HL-60 (cell line): ENCODE data around the gene ODF2.
"Not testable (repeated sequence)": the region's sequence is repeated elsewhere in the genome, so short reads cannot be mapped to it uniquely, and the experiment has no call there.

ENCODE experiments used
- DNase-seq, 2 experiments: peaks; one replicate each; pipeline ENCODE4 v3.0.0-alpha.2; 2010 to 2020; ENCODE audit warnings: low read depth in 1 of 2, low spot score in 1 of 2
- H3K27ac ChIP-seq: fragments of 250-450 bp; sonication (Bioruptor Pico); replicated peaks from 2 replicates; pipeline ENCODE4 v1.5.1; 2020; ENCODE audit warnings: mild to moderate bottlenecking, moderate library complexity
- H3K27me3 ChIP-seq: fragments of 250-450 bp; sonication (Bioruptor Pico); 2 replicates; pipeline ENCODE4 v1.5.1; 2021; ENCODE audit warnings: mild to moderate bottlenecking, moderate library complexity; ENCODE audit not compliant: insufficient read depth, poor library complexity, severe bottlenecking
- H3K4me3 ChIP-seq: replicated peaks from 2 replicates; pipeline ENCODE4 v1.5.1; 2011; ENCODE audit warnings: mild to moderate bottlenecking, control low read depth, low read length; ENCODE audit not compliant: insufficient read depth
- GABPA ChIP-seq: IDR thresholded peaks from 2 replicates; pipeline ENCODE4 v1.6.1; 2012; ENCODE audit warnings: low read depth
- POLR2AphosphoS5 ChIP-seq: IDR thresholded peaks from 2 replicates; pipeline ENCODE4 v1.6.1; 2012; ENCODE audit warnings: low read depth
- SPI1 ChIP-seq: IDR thresholded peaks from 2 replicates; pipeline ENCODE4 v1.6.1; 2012; ENCODE audit warnings: low read depth, mild to moderate bottlenecking, borderline replicate concordance
- TF ChIP-seq, protein P1 (sequence below): IDR thresholded peaks from one replicate; pipeline ENCODE4 v1.5.1; 2011; ENCODE audit warnings: low read length, control low read depth, inconsistent platforms; ENCODE audit not compliant: insufficient read depth
- TF ChIP-seq, protein P2 (sequence below): IDR thresholded peaks from 2 replicates; pipeline ENCODE4 v1.6.1; 2012; ENCODE audit warnings: low read depth; ENCODE audit not compliant: insufficient replicate concordance

ODF2 gene

DNA sequence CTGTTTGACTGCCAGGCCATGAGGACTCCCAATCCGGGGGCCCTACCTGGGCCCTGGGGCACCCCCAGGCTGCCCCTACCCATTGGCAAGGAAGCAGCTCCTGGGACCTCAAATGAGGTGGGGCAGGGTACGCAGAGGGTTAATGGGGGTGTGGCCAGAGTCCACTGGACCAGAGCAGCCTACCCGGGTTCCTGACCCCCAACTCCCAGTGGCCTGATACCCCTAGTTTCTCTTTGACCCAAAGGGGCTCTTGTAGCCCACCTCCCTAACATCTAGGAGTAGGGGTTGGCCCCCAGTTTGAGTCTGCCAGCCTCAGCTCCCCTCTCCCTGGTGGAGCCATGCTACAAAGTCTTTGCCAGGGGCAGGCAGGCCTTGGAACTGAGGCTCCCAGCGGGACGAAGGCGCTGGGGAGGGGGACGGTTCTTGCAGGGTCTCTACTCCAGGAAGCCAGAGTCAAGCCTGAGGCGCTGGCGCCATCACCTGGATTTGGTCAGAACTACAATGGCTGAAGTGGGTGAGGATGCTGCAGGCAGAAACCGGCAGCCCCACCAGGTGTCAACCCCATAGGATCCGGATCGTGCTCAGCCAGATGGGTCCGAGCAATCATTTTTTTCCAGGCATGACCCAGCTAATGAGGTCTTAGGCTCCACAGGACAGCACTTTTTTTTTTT, 43.6 kb upstream of the ODF2 start:
- peak in 1 of 2 experiments; percentile 47 for DNase-seq
- Histone ChIP-seq H3K27me3 (peaks cover 4% of the 10 kb centered on the region), H3K27ac (no peak overlapping the region), H3K4me3 (no peak overlapping the region)
- TF ChIP-seq, protein P1, sequence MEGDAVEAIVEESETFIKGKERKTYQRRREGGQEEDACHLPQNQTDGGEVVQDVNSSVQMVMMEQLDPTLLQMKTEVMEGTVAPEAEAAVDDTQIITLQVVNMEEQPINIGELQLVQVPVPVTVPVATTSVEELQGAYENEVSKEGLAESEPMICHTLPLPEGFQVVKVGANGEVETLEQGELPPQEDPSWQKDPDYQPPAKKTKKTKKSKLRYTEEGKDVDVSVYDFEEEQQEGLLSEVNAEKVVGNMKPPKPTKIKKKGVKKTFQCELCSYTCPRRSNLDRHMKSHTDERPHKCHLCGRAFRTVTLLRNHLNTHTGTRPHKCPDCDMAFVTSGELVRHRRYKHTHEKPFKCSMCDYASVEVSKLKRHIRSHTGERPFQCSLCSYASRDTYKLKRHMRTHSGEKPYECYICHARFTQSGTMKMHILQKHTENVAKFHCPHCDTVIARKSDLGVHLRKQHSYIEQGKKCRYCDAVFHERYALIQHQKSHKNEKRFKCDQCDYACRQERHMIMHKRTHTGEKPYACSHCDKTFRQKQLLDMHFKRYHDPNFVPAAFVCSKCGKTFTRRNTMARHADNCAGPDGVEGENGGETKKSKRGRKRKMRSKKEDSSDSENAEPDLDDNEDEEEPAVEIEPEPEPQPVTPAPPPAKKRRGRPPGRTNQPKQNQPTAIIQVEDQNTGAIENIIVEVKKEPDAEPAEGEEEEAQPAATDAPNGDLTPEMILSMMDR, result peak; percentile 49
- TF ChIP-seq POLR2AphosphoS5 (no peak), SPI1 (no peak), GABPA (no peak)

DNA sequence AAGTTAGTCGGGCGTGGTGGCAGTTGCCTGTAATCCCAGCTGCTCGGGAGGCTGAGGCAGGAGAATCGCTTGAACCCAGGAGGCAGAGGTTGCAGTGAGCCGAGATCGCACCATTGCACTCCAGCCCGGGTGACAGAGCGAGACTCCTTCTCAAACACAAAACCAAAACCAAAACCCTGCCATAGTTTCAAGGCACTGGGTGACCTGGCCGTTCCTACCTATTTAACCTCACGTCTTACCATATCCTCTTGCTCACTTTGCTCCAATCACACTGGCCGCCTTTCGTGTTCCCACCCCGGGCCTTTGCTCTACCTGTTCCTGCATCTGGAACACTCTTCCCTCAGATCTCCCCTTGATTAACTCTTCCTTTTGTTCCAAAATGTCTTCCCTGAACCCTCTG, 42.1 kb upstream of the ODF2 start:
- not testable (repeated sequence) for H3K4me3 ChIP-seq, H3K27me3 ChIP-seq, H3K27ac ChIP-seq, DNase-seq

DNA sequence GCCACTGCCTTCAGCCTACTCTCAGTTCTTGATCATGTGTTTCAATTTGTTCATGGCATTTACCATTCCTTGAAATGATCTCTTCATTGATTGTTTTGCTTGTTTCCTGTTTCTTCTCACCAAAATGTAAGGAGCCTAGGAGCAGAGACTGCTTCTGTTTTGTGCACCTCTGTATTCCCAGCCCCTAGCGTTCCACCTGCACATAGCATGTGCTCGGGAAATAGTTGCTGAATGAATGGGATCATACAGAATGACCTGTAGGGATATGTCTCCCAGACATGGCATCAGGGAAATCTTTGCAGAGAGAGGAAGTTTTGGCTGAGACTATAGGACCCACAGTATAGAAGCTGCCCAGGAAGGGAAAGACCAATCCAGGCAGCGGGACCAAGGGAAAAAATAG, 41.3 kb upstream of the ODF2 start:
- no peak for DNase-seq
- Histone ChIP-seq H3K27ac (no peak overlapping the region), H3K27me3 (peaks cover 11% of the 10 kb centered on the region), H3K4me3 (no peak overlapping the region)
- TF ChIP-seq, protein P1, result peak; percentile 7
- TF ChIP-seq GABPA, result no peak

DNA sequence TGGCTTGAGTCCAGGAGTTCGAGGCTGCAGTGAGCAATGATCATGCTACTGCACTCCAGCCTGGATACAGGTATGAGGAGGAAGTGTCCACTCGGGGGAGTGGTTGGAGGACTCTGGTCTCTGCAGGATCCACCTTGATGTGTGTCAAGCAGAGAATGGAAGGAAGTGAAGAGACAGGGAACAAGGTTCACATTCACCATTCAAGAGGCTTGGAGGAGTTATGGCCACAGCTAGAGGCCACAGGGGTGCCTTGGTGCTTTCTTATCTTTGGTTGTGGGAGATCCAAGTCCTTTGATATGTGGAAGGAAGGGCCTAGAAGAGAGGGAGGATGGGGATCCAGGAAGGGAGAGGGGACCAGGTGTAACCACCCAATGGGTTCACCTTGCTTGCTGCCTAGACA, 40.5 kb upstream of the ODF2 start:
- Histone ChIP-seq H3K27ac (no peak overlapping the region), H3K4me3 (no peak overlapping the region), H3K27me3 (peaks cover 18% of the 10 kb centered on the region)
- TF ChIP-seq, protein P1, result no peak
- TF ChIP-seq, protein P2, sequence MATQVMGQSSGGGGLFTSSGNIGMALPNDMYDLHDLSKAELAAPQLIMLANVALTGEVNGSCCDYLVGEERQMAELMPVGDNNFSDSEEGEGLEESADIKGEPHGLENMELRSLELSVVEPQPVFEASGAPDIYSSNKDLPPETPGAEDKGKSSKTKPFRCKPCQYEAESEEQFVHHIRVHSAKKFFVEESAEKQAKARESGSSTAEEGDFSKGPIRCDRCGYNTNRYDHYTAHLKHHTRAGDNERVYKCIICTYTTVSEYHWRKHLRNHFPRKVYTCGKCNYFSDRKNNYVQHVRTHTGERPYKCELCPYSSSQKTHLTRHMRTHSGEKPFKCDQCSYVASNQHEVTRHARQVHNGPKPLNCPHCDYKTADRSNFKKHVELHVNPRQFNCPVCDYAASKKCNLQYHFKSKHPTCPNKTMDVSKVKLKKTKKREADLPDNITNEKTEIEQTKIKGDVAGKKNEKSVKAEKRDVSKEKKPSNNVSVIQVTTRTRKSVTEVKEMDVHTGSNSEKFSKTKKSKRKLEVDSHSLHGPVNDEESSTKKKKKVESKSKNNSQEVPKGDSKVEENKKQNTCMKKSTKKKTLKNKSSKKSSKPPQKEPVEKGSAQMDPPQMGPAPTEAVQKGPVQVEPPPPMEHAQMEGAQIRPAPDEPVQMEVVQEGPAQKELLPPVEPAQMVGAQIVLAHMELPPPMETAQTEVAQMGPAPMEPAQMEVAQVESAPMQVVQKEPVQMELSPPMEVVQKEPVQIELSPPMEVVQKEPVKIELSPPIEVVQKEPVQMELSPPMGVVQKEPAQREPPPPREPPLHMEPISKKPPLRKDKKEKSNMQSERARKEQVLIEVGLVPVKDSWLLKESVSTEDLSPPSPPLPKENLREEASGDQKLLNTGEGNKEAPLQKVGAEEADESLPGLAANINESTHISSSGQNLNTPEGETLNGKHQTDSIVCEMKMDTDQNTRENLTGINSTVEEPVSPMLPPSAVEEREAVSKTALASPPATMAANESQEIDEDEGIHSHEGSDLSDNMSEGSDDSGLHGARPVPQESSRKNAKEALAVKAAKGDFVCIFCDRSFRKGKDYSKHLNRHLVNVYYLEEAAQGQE, result no peak
- TF ChIP-seq SPI1 (no peak), POLR2AphosphoS5 (no peak), GABPA (no peak)
- DNase-seq, result no peak

DNA sequence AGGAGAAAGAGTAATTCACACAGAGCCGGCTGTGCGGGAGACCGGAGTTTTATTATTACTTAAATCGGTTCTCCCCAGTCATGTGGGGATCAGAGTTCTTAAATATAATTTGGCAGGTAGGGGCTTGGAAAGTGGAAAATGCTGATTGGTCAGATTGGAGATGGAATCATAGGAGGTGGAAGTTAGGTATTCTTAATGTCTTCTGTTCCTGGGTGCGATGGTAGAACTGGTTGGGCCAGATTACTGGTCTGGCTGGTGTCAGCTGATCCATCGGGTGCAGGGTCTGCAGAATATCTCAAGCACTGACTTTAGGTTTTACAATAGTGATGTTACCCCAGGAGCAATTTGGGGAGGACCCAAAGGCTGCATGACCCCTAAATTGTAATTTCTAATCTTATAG, 39.8 kb upstream of the ODF2 start:
- TF ChIP-seq, protein P2, result no peak
- TF ChIP-seq, protein P1, result no peak
- TF ChIP-seq POLR2AphosphoS5 (no peak), SPI1 (no peak), GABPA (no peak)
- DNase-seq, result no peak
- H3K27ac ChIP-seq, result no peak overlapping the region
- no peak overlapping the region for H3K4me3 ChIP-seq
- peaks cover 18% of the 10 kb centered on the region for H3K27me3 ChIP-seq
